H1 (cell line): ENCODE results near the gene PDX1. TPM values are rescaled to one million over a fixed set of nuclear protein-coding genes. Genes with fewer than 3 reads are reported as not detected.
A peak's percentile ranks its signal among the peaks of the same experiment; 100 is the strongest.

ENCODE experiments used
- ATF2 ChIP-seq: IDR thresholded peaks from 2 replicates; pipeline ENCODE4 v1.6.1; 2012; ENCODE audit warnings: low read length, inconsistent platforms
- ATF3 ChIP-seq: IDR thresholded peaks from 2 replicates; pipeline ENCODE4 v1.6.1; 2011; ENCODE audit warnings: low read depth, mild to moderate bottlenecking, low read length; ENCODE audit not compliant: insufficient read depth
- JUN ChIP-seq: IDR thresholded peaks from 2 replicates; pipeline ENCODE4 v1.6.1; 2011; ENCODE audit warnings: low read depth, mild to moderate bottlenecking, improper control_type of control experiment, low read length
- JUND ChIP-seq: IDR thresholded peaks from 2 replicates; pipeline ENCODE4 v1.6.1; 2011; ENCODE audit warnings: mild to moderate bottlenecking, improper control_type of control experiment, low read length
- PHF8 ChIP-seq: fragments of 200-600 bp; sonication (generic); conservative IDR thresholded peaks from 2 replicates; pipeline ENCODE4 v1.7.1; 2012; ENCODE audit warnings: low read depth, mild to moderate bottlenecking, inconsistent platforms, low read length, moderate library complexity
- RXRA ChIP-seq: IDR thresholded peaks from 2 replicates; pipeline ENCODE4 v1.6.1; 2011; ENCODE audit warnings: low read depth, mild to moderate bottlenecking, low read length, moderate library complexity; ENCODE audit not compliant: insufficient read depth
- SIN3A ChIP-seq, 2 experiments: IDR thresholded peaks in 1 of 2; conservative IDR thresholded peaks in 1 of 2; 2 replicates each; pipeline ENCODE4 v1.6.1; 2011 to 2012; ENCODE audit warnings: low read length in 2 of 2, improper control_type of control experiment in 1 of 2, low read depth in 1 of 2, mild to moderate bottlenecking in 1 of 2
- TAF7 ChIP-seq: optimal IDR thresholded peaks from 2 replicates; pipeline ENCODE3; 2011; ENCODE audit warnings: low read depth, mild to moderate bottlenecking, inconsistent platforms, low read length, moderate library complexity, borderline replicate concordance
- USF2 ChIP-seq: IDR thresholded peaks from 2 replicates; pipeline ENCODE4 v1.6.1; 2011; ENCODE audit warnings: low read length, improper control_type of control experiment
- YY1 ChIP-seq: IDR thresholded peaks from 2 replicates; pipeline ENCODE4 v1.6.1; 2011; ENCODE audit warnings: low read depth, mild to moderate bottlenecking, low read length
- polyA plus RNA-seq, 7 experiments: library from polyadenylated mRNA; depleted of rRNA in 3 of 7; stranded (reverse) in 5 of 7; unstranded in 2 of 7; fragments of >200 nt in 5 of 7; fragments of 200-250 nt in 2 of 7; gene quantifications; 1 replicate in 5 of 7; 2 replicates in 1 of 7; 4 replicates in 1 of 7; pipeline versions ENCODE4 v1.2.1 to v1.2.3, GENCODE V29; 2011 to 2013; ENCODE audit warnings: missing spikeins in 2 of 7, mixed read lengths in 2 of 7
- total RNA-seq: library from RNA; stranded (reverse); fragmentation: NEBNext Ultra II Directional; extraction: Animal tissue kit (Norgen Biotek cat#: 25700); gene quantifications from 2 replicates; pipeline ENCODE4 v1.2.1, GENCODE V29; 2021
- TF ChIP-seq, protein P1 (sequence below): IDR thresholded peaks from 2 replicates; pipeline ENCODE4 v1.6.1; 2012; ENCODE audit warnings: inconsistent platforms

Gene PDX1
- total and polyA plus RNA-seq, 2 of the 8 experiments (the other 6 are each of a cell fraction or from before 2014, with no cell fraction given) = not detected

DNA sequence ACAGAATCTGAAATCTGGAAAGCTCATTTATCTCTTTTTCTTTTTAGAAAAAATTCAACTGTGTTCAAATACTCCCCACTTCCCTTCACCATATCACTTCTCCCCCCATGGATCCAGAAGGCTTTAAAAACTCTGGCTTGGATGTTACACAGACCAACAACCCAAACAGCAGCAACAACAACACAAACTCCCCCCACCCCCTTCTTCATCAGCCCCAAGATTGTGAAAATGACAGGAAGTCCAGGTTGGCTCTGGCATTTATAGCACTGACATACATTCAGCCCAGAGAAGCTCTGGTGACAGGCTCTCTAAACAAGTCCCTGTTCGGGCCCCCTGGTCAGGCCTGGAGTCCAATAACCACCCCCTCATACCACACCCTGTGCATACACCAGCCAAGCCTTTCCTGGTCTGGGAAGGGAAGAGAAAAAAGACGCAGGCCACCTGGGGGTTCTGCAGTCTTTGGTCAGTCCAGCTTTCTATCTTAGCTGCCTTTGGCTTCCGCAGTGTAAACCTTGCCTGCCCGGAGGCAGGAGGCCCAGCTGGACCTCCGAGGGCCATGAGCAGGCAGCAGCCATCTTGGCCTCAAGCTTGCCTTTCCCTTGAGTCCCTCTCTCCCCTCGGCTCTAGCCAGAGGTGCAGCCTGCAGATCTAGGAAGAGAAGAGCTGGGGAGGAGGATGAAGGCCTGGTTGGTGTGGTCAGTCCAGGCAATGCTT lies 42.5 kb downstream of the PDX1 start (continued):
- TF ChIP-seq ATF2 (no peak), JUN (no peak), ATF3 (no peak), PHF8 (no peak), SIN3A (conservative IDR thresholded peaks at IDR 0.05 in 1 of 2, IDR thresholded peaks at IDR 0.05 in 1 of 2; ENCODE audit: low read depth in 1 of 2, low read length in 2 of 2) (no peak), TAF7 (no peak), YY1 (peak; percentile 87), USF2 (no peak), JUND (no peak), RXRA (no peak)
- TF ChIP-seq, protein P1, sequence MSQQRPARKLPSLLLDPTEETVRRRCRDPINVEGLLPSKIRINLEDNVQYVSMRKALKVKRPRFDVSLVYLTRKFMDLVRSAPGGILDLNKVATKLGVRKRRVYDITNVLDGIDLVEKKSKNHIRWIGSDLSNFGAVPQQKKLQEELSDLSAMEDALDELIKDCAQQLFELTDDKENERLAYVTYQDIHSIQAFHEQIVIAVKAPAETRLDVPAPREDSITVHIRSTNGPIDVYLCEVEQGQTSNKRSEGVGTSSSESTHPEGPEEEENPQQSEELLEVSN = no peak
